Measurements from ENCODE around the gene PRPH2. TPM values are rescaled to one million over a fixed set of nuclear protein-coding genes. Genes with fewer than 3 reads are reported as not detected.

The PRPH2 gene
- polyA plus RNA-seq, 1 of the 3 experiments (the other 2 are of a cell fraction) = not detected

DNA sequence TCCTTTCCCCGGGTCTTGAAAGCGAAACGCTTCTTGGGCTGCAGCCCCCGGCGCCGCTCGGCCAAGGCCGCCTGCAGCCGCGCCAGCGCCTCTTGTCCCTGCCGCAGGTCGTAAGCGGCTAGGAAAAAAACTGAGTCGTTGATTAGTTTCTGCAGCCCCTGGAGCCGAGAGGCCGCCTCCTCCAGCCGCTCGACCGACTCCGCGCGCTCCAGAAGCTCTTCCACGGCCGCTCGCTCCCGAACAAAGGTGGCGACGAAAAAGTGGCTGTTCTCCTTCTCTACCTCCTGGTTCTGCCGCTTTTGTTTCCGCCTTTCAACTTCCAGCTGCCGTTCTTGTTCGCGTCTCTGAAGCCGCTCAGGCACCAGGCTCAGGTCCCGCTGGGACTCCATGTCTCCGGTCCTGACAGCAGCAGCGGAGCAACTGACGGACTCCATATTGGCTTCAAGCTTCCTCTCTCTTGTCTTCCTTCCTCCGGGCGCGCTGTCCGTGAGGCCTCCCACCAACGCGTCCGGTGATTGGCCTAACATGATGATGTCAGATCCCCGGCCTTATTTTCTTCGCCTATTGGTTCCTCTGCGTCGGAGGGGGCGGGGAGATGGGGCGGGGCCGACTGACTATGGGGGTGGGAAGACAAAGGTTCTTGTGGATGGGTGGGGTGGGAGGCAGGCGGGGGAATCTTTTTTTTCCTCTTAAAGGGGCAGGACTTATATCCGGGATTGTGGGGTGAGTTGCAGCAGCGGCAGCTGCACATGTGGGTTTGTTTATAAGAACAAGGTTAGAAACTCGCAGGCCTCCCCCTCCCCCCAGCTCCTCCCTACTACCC is 23.5 kb upstream of the PRPH2 start, which contains the start of gene TBCC:
Gene TBCC, minus strand, starts transcription at position 464 of the 823 bp plus-strand sequence. Its CDS starts 30 bp downstream, at position 434.
- Histone ChIP-seq H2AFZ (ENCODE audit: low read depth) (peak within 1 kb of the TSS; percentile 69; the same call in 1 of the 2 replicates), H3K27ac (ENCODE audit: low read depth in 2 of 2, low read length in 1 of 2) (peak within 1 kb of the TSS; percentile 93 to 96), H3K36me3 (replicated peaks in 1 of 2; ENCODE audit: control insufficient read depth in 1 of 2, insufficient read depth in 2 of 2, low read length in 1 of 2) (no peaks in the 10 kb centered on the region), H3K9me2 (no peaks in the 10 kb centered on the region), H3K4me2 (peak within 1 kb of the TSS; percentile 96), H3K4me1 (ENCODE audit: control insufficient read depth in 1 of 2, insufficient read depth in 2 of 2, low read depth in 1 of 2, low read length in 1 of 2) (peaks cover 19 to 30% of the 10 kb centered on the region in 2 experiments; a peak in 3 of 4 replicates), H3K9me3 (no peaks in the 10 kb centered on the region), H3K4me3 (ENCODE audit: low read depth in 2 of 2, low read length in 1 of 2) (peak within 1 kb of the TSS; percentile 75 to 82), H3F3A (replicated peaks; ENCODE audit: insufficient read depth) (peaks cover 28% of the 10 kb centered on the region), H3K79me2 (ENCODE audit: insufficient read depth) (peaks cover 40% of the 10 kb centered on the region), H3K9ac (peak within 1 kb of the TSS; percentile 87), H3K27me3 (ENCODE audit: insufficient read depth) (no peaks in the 10 kb centered on the region), H4K20me1 (ENCODE audit: insufficient read depth) (peaks cover 7% of the 10 kb centered on the region; the same call in 1 of the 2 replicates)
- CTCF ChIA-PET = interaction anchor here (1.2 to 3.2 kb wide), 5 partner anchors 18 to 155 kb away, joined by 3 to 17 read pairs (median 5); partner anchors contain the start of gene BICRAL
- peak; percentile 97 for DNase-seq
- TF ChIP-seq, protein P1, sequence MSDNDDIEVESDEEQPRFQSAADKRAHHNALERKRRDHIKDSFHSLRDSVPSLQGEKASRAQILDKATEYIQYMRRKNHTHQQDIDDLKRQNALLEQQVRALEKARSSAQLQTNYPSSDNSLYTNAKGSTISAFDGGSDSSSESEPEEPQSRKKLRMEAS (IDR thresholded peaks at IDR 0.05; ENCODE audit: low read depth) = peak; percentile 77
- TF ChIP-seq CHD2 (IDR thresholded peaks at IDR 0.05; ENCODE audit: low read length, partially characterized antibody) = peak; percentile 62
- no peak for TF ChIP-seq RXRA (IDR thresholded peaks at IDR 0.05; ENCODE audit: borderline replicate concordance, low read depth)
- TF ChIP-seq GABPA (IDR thresholded peaks at IDR 0.05; ENCODE audit: low read depth) = peak; percentile 66
- TF ChIP-seq, protein P2, sequence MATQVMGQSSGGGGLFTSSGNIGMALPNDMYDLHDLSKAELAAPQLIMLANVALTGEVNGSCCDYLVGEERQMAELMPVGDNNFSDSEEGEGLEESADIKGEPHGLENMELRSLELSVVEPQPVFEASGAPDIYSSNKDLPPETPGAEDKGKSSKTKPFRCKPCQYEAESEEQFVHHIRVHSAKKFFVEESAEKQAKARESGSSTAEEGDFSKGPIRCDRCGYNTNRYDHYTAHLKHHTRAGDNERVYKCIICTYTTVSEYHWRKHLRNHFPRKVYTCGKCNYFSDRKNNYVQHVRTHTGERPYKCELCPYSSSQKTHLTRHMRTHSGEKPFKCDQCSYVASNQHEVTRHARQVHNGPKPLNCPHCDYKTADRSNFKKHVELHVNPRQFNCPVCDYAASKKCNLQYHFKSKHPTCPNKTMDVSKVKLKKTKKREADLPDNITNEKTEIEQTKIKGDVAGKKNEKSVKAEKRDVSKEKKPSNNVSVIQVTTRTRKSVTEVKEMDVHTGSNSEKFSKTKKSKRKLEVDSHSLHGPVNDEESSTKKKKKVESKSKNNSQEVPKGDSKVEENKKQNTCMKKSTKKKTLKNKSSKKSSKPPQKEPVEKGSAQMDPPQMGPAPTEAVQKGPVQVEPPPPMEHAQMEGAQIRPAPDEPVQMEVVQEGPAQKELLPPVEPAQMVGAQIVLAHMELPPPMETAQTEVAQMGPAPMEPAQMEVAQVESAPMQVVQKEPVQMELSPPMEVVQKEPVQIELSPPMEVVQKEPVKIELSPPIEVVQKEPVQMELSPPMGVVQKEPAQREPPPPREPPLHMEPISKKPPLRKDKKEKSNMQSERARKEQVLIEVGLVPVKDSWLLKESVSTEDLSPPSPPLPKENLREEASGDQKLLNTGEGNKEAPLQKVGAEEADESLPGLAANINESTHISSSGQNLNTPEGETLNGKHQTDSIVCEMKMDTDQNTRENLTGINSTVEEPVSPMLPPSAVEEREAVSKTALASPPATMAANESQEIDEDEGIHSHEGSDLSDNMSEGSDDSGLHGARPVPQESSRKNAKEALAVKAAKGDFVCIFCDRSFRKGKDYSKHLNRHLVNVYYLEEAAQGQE (IDR thresholded peaks at IDR 0.05; ENCODE audit: low read depth, low read length) = peak; percentile 62; the same call in 1 of the 2 replicates
- TF ChIP-seq EP300 (IDR thresholded peaks at IDR 0.05; ENCODE audit: borderline replicate concordance in 1 of 2, low read depth in 1 of 2, low read length in 1 of 2) = peak in 1 of 2 experiments; percentile 14; a peak in 2 of 4 replicates
- TF ChIP-seq ELF1 (IDR thresholded peaks at IDR 0.05) = peak; percentile 63; the same call in 1 of the 2 replicates
- TF ChIP-seq NRF1 (IDR thresholded peaks at IDR 0.05; ENCODE audit: low read depth, low read length) = no peak
- no peak for TF ChIP-seq SMC3 (IDR thresholded peaks at IDR 0.05; ENCODE audit: low read depth, low read length)
- peak; percentile 62 for TF ChIP-seq TCF12 (IDR thresholded peaks at IDR 0.05)
- peak; percentile 96 for TF ChIP-seq POLR2AphosphoS5 (IDR thresholded peaks at IDR 0.05; ENCODE audit: low read depth, low read length)
- no peak for TF ChIP-seq JUND (IDR thresholded peaks at IDR 0.05)
- TF ChIP-seq SIN3A (IDR thresholded peaks at IDR 0.05; ENCODE audit: borderline replicate concordance, low read depth, low read length) = peak; percentile 41
- TF ChIP-seq, protein P3, sequence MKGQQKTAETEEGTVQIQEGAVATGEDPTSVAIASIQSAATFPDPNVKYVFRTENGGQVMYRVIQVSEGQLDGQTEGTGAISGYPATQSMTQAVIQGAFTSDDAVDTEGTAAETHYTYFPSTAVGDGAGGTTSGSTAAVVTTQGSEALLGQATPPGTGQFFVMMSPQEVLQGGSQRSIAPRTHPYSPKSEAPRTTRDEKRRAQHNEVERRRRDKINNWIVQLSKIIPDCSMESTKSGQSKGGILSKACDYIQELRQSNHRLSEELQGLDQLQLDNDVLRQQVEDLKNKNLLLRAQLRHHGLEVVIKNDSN (IDR thresholded peaks at IDR 0.05; ENCODE audit: borderline replicate concordance, low read depth) = no peak
- peak; percentile 92 for TF ChIP-seq YY1 (IDR thresholded peaks at IDR 0.05; ENCODE audit: low read depth)
- TF ChIP-seq RFX5 (IDR thresholded peaks at IDR 0.05; ENCODE audit: low read length) = peak; percentile 85
- peak; percentile 97 for TF ChIP-seq TAF1 (IDR thresholded peaks at IDR 0.05; ENCODE audit: borderline replicate concordance, low read depth, low read length)
- TF ChIP-seq MXI1 (IDR thresholded peaks at IDR 0.05; ENCODE audit: low read depth, low read length) = peak; percentile 72
- 1% methylated on average over 42 of the region's 57 CpGs for WGBS (ENCODE audit: low lambda C conversion rate)
- POLR2A ChIA-PET = interaction anchor here (0.6 to 4.4 kb wide), 14 partner anchors 9 to 576 kb away, joined by 3 to 59 read pairs (median 4); partner anchors contain the start of genes BICRAL, CNPY3, PEX6 and PPP2R5D

Data from SK-N-SH (cell line).